Thoracic aorta (tissue), 2 donors: ENCODE measurements around the gene CFAP57. TPM values are rescaled to one million over a fixed set of nuclear protein-coding genes. Genes with fewer than 3 reads are reported as not detected.

Experiments used
- ATAC-seq: fragments of 150-250 bp; one replicate; pipeline ENCODE4 v1.8.0; 2017; ENCODE audit warnings: low read depth; ENCODE audit not compliant: insufficient number of reproducible peaks, low FRiP score
- DNase-seq: peaks from one replicate; pipeline ENCODE4 v3.0.0-alpha.2; 2020; ENCODE audit warnings: low spot score
- H3K27ac ChIP-seq, 2 donors: fragments of 200-600 bp; sonication (generic); 1 replicate in 1 of 2; 2 replicates in 1 of 2; pipeline ENCODE4 v1.5.1; 2016; ENCODE audit warnings: mild to moderate bottlenecking in 2 of 2, moderate library complexity in 2 of 2
- H3K27me3 ChIP-seq: fragments of 200-600 bp; sonication (generic); replicated peaks from 2 replicates; pipeline ENCODE4 v1.6.0; 2016; ENCODE audit warnings: mild to moderate bottlenecking; ENCODE audit not compliant: insufficient read depth
- H3K36me3 ChIP-seq: fragments of 200-600 bp; sonication (generic); one replicate; pipeline ENCODE4 v1.5.1; 2016
- H3K4me1 ChIP-seq, 2 donors: fragments of 200-600 bp; sonication (generic); 1 replicate in 1 of 2; 2 replicates in 1 of 2; pipeline versions ENCODE4 v1.5.1 to v1.6.0; 2016; ENCODE audit warnings: low read depth in 2 of 2, mild to moderate bottlenecking in 1 of 2; ENCODE audit not compliant: control insufficient read depth in 1 of 2
- H3K4me3 ChIP-seq: fragments of 200-600 bp; sonication (generic); 2 replicates; pipeline ENCODE4 v1.5.1; 2016; ENCODE audit warnings: mild to moderate bottlenecking
- H3K9me3 ChIP-seq: fragments of 200-600 bp; sonication (generic); 2 replicates; pipeline ENCODE4 v1.5.1; 2016
- CTCF ChIP-seq: fragments of 200-600 bp; sonication (generic); IDR thresholded peaks from one replicate; pipeline ENCODE4 v1.5.1; 2019; ENCODE audit warnings: antibody characterized with exemption
- total RNA-seq, 2 donors: library from RNA; depleted of rRNA; stranded (reverse); fragments of >200 nt; gene quantifications; one replicate each; pipeline versions ENCODE4 v1.1.0 to v1.2.3, GENCODE V29; 2016

The CFAP57 gene
- total RNA-seq, 2 donors from 2014 or later: 0.27 to 0.42 TPM

DNA sequence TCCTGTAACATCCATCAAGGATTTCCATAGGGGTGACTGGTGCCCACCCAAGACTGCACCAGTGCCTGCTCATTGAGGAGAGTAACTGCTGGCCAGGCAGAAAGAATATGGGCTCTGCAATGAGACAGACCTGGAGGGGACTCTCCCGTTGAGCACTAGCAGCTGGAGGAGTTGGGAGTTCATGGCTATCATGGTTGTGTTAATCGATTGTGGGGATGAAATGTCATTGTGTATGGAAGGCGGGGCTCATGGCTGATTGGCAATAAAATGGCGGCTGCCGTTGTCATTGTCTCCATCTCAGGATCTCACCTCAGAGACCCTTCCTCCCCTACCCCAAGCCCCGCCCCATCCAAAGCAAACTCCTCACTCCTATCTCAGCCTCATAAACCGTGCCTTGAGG lies 101.6 kb downstream of the CFAP57 start:
- H3K36me3 ChIP-seq: no peaks in the 10 kb centered on the region

GRCh38 chr1:43274125-43274803 lies 102.1 kb downstream of the CFAP57 start:
- TF ChIP-seq CTCF: no peak
- H3K4me1 ChIP-seq: no peaks in the 10 kb centered on the region
- no peaks in the 10 kb centered on the region for H3K27me3 ChIP-seq
- H3K4me3 ChIP-seq: no peak overlapping the region
- ATAC-seq (no peak), DNase-seq (no peak)
- H3K9me3 ChIP-seq: no peaks in the 10 kb centered on the region
- H3K36me3 ChIP-seq: no peaks in the 10 kb centered on the region
- no peak overlapping the region for H3K27ac ChIP-seq

More for the DNA sequence above, 101.6 kb downstream of the CFAP57 start:
- DNase-seq (no peak), ATAC-seq (no peak)
- Histone ChIP-seq H3K4me3 (no peak overlapping the region), H3K27me3 (no peaks in the 10 kb centered on the region), H3K4me1 (no peaks in the 10 kb centered on the region), H3K9me3 (no peaks in the 10 kb centered on the region), H3K27ac (no peak overlapping the region)
- no peak for TF ChIP-seq CTCF

DNA sequence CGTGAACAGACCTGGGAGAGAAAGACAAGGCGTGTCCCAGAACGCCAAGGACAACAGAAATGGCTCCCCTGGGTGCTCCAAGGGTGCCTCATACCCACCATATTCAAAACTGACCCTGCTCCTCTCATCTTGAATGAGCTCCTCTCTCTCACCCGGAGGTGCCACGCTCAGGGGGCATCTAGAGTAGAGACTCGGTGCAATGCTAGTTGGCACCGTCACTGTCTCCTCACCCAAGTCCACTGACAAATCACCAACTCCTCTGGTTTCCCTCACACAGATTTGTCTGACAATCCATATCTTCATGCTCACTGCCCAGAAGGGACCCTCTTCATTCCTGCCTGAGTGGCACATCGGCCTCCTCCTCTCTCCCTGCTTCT lies 102.7 kb downstream of the CFAP57 start:
- Histone ChIP-seq H3K4me3 (no peak overlapping the region), H3K27me3 (no peaks in the 10 kb centered on the region), H3K27ac (no peak overlapping the region), H3K9me3 (no peaks in the 10 kb centered on the region), H3K4me1 (no peaks in the 10 kb centered on the region), H3K36me3 (no peaks in the 10 kb centered on the region)
- TF ChIP-seq CTCF: no peak
- no peak for DNase-seq
- ATAC-seq: no peak

GRCh38 chr1:43275826-43276620 lies 103.9 kb downstream of the CFAP57 start:
- H3K27me3 ChIP-seq: no peaks in the 10 kb centered on the region
- no peak for DNase-seq
- H3K4me1 ChIP-seq: no peaks in the 10 kb centered on the region
- H3K27ac ChIP-seq: no peak overlapping the region
- no peak for TF ChIP-seq CTCF
- no peaks in the 10 kb centered on the region for H3K9me3 ChIP-seq
- ATAC-seq: no peak
- no peak overlapping the region for H3K4me3 ChIP-seq
- no peaks in the 10 kb centered on the region for H3K36me3 ChIP-seq

DNA sequence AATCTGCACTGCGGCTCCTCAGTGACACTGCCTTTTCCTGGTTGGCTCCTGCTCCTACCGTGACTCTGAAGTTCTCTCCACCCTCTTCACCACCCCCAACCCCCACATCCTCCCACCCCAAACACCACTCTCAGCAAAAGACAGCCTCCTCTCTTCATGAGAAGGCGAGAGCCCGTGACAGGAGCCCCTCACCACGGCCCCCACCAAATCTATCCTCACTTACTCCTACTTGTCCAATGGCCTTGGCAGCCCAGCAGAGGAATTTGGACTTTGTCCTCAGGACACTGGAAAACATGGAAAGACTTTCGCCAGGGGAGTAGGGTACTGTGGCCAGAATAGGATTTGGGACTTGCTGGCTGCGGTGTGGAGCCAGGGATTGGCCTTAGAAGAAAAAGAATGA lies 104.5 kb downstream of the CFAP57 start:
- Histone ChIP-seq H3K4me1 (no peaks in the 10 kb centered on the region), H3K36me3 (no peaks in the 10 kb centered on the region), H3K9me3 (no peaks in the 10 kb centered on the region), H3K27me3 (no peaks in the 10 kb centered on the region), H3K4me3 (no peak overlapping the region), H3K27ac (no peak overlapping the region)
- ATAC-seq (no peak), DNase-seq (no peak)
- no peak for TF ChIP-seq CTCF
